Measurements from ENCODE around the gene TOP3B.

The TOP3B gene

GRCh38 chr22:21978564-21979386 lies 3.8 kb downstream of the TOP3B start:
- Histone ChIP-seq H3K4me3 (ENCODE audit: low read length in 2 of 2) (no peak overlapping the region), H3K9ac (ENCODE audit: low read depth in 1 of 2, low read length in 2 of 2) (no peak overlapping the region), H3K36me3 (ENCODE audit: control insufficient read depth in 2 of 2, insufficient read depth in 2 of 2, low read length in 2 of 2) (peaks cover 16 to 25% of the 10 kb centered on the region in 2 donors), H3K9me3 (ENCODE audit: control insufficient read depth in 2 of 2, low read length in 2 of 2) (no peaks in the 10 kb centered on the region), H3K4me1 (ENCODE audit: control insufficient read depth in 2 of 2, insufficient read depth in 2 of 2, low read length in 2 of 2) (peaks cover 5 to 9% of the 10 kb centered on the region in 2 donors), H3K27ac (ENCODE audit: low read depth in 2 of 2, low read length in 2 of 2) (no peak overlapping the region), H3K27me3 (ENCODE audit: control insufficient read depth in 2 of 2, insufficient read depth in 2 of 2, low read length in 2 of 2) (no peaks in the 10 kb centered on the region)

DNA sequence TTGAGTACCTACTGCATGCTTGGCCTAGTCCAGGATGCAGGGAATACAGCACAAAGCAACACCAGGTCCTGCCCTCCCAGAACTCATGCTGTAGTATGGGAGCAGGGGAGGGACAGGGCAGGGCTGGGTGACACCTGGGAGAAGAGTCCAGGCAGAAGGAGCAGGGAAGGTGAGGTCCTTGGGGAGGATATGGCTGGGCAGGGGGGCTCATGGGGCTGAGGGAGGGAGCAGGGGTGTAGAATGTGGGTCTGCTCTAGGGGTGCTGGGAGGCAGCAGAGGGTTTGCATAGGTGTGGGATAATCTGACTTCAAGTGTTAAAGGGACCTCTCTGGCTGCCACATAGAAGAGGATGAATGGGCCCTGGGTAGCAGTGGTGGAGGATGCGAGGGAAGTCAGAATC lies 4.8 kb downstream of the TOP3B start:
- H3K9ac ChIP-seq (ENCODE audit: low read depth in 1 of 2, low read length in 2 of 2): no peak overlapping the region
- peaks cover 5 to 9% of the 10 kb centered on the region in 2 donors for H3K4me1 ChIP-seq (ENCODE audit: control insufficient read depth in 2 of 2, insufficient read depth in 2 of 2, low read length in 2 of 2)
- H3K4me3 ChIP-seq (ENCODE audit: low read length in 2 of 2): no peak overlapping the region
- no peaks in the 10 kb centered on the region for H3K27me3 ChIP-seq (ENCODE audit: control insufficient read depth in 2 of 2, insufficient read depth in 2 of 2, low read length in 2 of 2)
- H3K36me3 ChIP-seq (ENCODE audit: control insufficient read depth in 2 of 2, insufficient read depth in 2 of 2, low read length in 2 of 2): peaks cover 25 to 32% of the 10 kb centered on the region in 2 donors
- H3K27ac ChIP-seq (ENCODE audit: low read depth in 2 of 2, low read length in 2 of 2): no peak overlapping the region
- H3K9me3 ChIP-seq (ENCODE audit: control insufficient read depth in 2 of 2, low read length in 2 of 2): no peaks in the 10 kb centered on the region

DNA sequence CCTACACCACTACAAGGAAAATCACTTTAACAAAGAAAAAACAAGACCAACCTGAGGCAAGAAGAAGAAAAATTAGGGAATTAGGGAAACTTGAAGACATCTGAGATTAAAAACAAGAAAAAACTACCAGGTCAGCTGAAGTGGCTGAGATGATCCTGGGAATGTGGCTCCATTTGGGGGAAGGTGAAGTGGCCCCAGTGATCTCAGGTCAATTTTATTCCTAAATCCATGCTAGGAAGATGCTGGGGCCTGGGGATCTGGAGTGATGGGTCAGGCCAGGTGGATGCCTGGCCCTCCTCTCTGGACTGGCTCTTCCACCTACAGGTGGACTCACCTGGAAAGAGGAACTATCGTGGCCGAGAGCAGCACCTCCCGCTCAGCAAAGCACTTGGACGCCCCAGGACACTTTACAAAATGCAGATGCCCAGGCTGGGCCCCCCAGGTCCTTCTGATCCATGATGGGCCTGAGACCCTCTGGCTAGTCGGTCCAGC lies 6.7 kb downstream of the TOP3B start:
- H3K27ac ChIP-seq (ENCODE audit: low read depth in 2 of 2, low read length in 2 of 2): no peak overlapping the region
- no peak overlapping the region for H3K9ac ChIP-seq (ENCODE audit: low read depth in 1 of 2, low read length in 2 of 2)
- H3K27me3 ChIP-seq (ENCODE audit: control insufficient read depth in 2 of 2, insufficient read depth in 2 of 2, low read length in 2 of 2): no peaks in the 10 kb centered on the region
- no peaks in the 10 kb centered on the region for H3K4me1 ChIP-seq (ENCODE audit: control insufficient read depth in 2 of 2, insufficient read depth in 2 of 2, low read length in 2 of 2)
- H3K4me3 ChIP-seq (ENCODE audit: low read length in 2 of 2): no peak overlapping the region
- H3K36me3 ChIP-seq (ENCODE audit: control insufficient read depth in 2 of 2, insufficient read depth in 2 of 2, low read length in 2 of 2): peaks cover 36 to 51% of the 10 kb centered on the region in 2 donors
- no peaks in the 10 kb centered on the region for H3K9me3 ChIP-seq (ENCODE audit: control insufficient read depth in 2 of 2, low read length in 2 of 2)

DNA sequence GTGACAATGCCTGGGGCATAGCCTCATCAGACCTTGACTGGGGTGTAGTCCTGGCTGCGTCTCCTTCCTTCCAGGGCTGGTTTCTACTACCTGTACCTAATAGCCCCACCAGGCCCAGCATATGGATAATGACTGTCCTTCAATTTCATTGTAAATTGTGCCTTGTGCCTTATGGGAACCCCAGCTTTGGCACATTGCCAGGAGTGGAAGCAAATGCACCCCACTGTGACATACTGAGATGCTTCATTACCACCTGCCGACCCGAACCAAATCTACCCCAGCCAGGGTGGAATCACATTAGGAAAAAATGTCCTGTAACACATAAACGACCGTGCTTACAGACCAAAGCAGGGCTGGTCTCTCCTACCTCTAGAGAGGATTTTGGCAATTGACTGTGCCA lies 7.3 kb downstream of the TOP3B start:
- H3K27me3 ChIP-seq (ENCODE audit: control insufficient read depth in 2 of 2, insufficient read depth in 2 of 2, low read length in 2 of 2): no peaks in the 10 kb centered on the region
- no peak overlapping the region for H3K4me3 ChIP-seq (ENCODE audit: low read length in 2 of 2)
- H3K9ac ChIP-seq (ENCODE audit: low read depth in 1 of 2, low read length in 2 of 2): no peak overlapping the region
- H3K27ac ChIP-seq (ENCODE audit: low read depth in 2 of 2, low read length in 2 of 2): no peak overlapping the region
- H3K9me3 ChIP-seq (ENCODE audit: control insufficient read depth in 2 of 2, low read length in 2 of 2): no peaks in the 10 kb centered on the region
- peaks cover 42 to 51% of the 10 kb centered on the region in 2 donors for H3K36me3 ChIP-seq (ENCODE audit: control insufficient read depth in 2 of 2, insufficient read depth in 2 of 2, low read length in 2 of 2)
- H3K4me1 ChIP-seq (ENCODE audit: control insufficient read depth in 2 of 2, insufficient read depth in 2 of 2, low read length in 2 of 2): no peaks in the 10 kb centered on the region

- no peak overlapping the region for H3K4me3 ChIP-seq (ENCODE audit: low read length in 2 of 2)
- no peaks in the 10 kb centered on the region for H3K27me3 ChIP-seq (ENCODE audit: control insufficient read depth in 2 of 2, insufficient read depth in 2 of 2, low read length in 2 of 2)
- H3K4me1 ChIP-seq (ENCODE audit: control insufficient read depth in 2 of 2, insufficient read depth in 2 of 2, low read length in 2 of 2): no peaks in the 10 kb centered on the region
- no peak overlapping the region for H3K9ac ChIP-seq (ENCODE audit: low read depth in 1 of 2, low read length in 2 of 2)
- H3K9me3 ChIP-seq (ENCODE audit: control insufficient read depth in 2 of 2, low read length in 2 of 2): no peaks in the 10 kb centered on the region
- H3K27ac ChIP-seq (ENCODE audit: low read depth in 2 of 2, low read length in 2 of 2): no peak overlapping the region
- peaks cover 47 to 58% of the 10 kb centered on the region in 2 donors for H3K36me3 ChIP-seq (ENCODE audit: control insufficient read depth in 2 of 2, insufficient read depth in 2 of 2, low read length in 2 of 2)
Measured at GRCh38 chr22:21974058-21974649, 8.4 kb downstream of the TOP3B start.

GRCh38 chr22:21972806-21973205 lies 9.8 kb downstream of the TOP3B start:
- Histone ChIP-seq H3K27ac (ENCODE audit: low read depth in 2 of 2, low read length in 2 of 2) (no peak overlapping the region), H3K4me3 (ENCODE audit: low read length in 2 of 2) (no peak overlapping the region), H3K27me3 (ENCODE audit: control insufficient read depth in 2 of 2, insufficient read depth in 2 of 2, low read length in 2 of 2) (no peaks in the 10 kb centered on the region), H3K36me3 (ENCODE audit: control insufficient read depth in 2 of 2, insufficient read depth in 2 of 2, low read length in 2 of 2) (peaks cover 48 to 66% of the 10 kb centered on the region in 2 donors), H3K4me1 (ENCODE audit: control insufficient read depth in 2 of 2, insufficient read depth in 2 of 2, low read length in 2 of 2) (no peaks in the 10 kb centered on the region), H3K9ac (ENCODE audit: low read depth in 1 of 2, low read length in 2 of 2) (no peak overlapping the region), H3K9me3 (ENCODE audit: control insufficient read depth in 2 of 2, low read length in 2 of 2) (no peaks in the 10 kb centered on the region)

DNA sequence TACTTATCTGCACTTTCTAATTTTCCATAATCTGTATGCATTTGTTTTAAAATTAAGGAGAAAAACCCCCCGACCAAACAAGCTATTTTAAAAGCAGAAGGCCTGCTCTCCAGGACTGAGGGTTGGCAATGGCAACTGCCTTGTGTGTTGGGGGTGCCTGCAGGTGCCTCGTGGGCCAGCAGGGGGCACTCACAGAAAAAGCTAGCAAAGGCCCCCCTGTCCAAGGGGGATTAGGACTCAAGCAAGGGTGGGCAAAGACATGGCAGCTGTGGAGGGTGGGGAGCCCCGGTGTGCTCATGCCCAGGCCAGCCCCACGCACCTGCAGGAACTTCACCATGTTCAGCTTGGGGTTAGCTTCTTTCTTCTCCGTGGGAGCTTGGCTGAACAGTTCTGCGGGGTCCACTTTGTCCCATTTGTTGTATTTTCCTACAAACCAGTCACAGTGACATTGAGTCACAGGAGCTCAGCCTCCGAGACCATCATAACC lies 10.3 kb downstream of the TOP3B start:
- Histone ChIP-seq H3K9me3 (ENCODE audit: control insufficient read depth in 2 of 2, low read length in 2 of 2) (no peaks in the 10 kb centered on the region), H3K36me3 (ENCODE audit: control insufficient read depth in 2 of 2, insufficient read depth in 2 of 2, low read length in 2 of 2) (peaks cover 53 to 71% of the 10 kb centered on the region in 2 donors), H3K4me1 (ENCODE audit: control insufficient read depth in 2 of 2, insufficient read depth in 2 of 2, low read length in 2 of 2) (no peaks in the 10 kb centered on the region), H3K4me3 (ENCODE audit: low read length in 2 of 2) (no peak overlapping the region), H3K27ac (ENCODE audit: low read depth in 2 of 2, low read length in 2 of 2) (no peak overlapping the region), H3K9ac (ENCODE audit: low read depth in 1 of 2, low read length in 2 of 2) (no peak overlapping the region), H3K27me3 (ENCODE audit: control insufficient read depth in 2 of 2, insufficient read depth in 2 of 2, low read length in 2 of 2) (no peaks in the 10 kb centered on the region)

GRCh38 chr22:21971858-21972275 lies 10.7 kb downstream of the TOP3B start:
- Histone ChIP-seq H3K27ac (ENCODE audit: low read depth in 2 of 2, low read length in 2 of 2) (no peak overlapping the region), H3K27me3 (ENCODE audit: control insufficient read depth in 2 of 2, insufficient read depth in 2 of 2, low read length in 2 of 2) (no peaks in the 10 kb centered on the region), H3K9me3 (ENCODE audit: control insufficient read depth in 2 of 2, low read length in 2 of 2) (no peaks in the 10 kb centered on the region), H3K9ac (ENCODE audit: low read depth in 1 of 2, low read length in 2 of 2) (no peak overlapping the region), H3K4me1 (ENCODE audit: control insufficient read depth in 2 of 2, insufficient read depth in 2 of 2, low read length in 2 of 2) (no peaks in the 10 kb centered on the region), H3K4me3 (ENCODE audit: low read length in 2 of 2) (no peak overlapping the region), H3K36me3 (ENCODE audit: control insufficient read depth in 2 of 2, insufficient read depth in 2 of 2, low read length in 2 of 2) (peaks cover 57 to 76% of the 10 kb centered on the region in 2 donors)

DNA sequence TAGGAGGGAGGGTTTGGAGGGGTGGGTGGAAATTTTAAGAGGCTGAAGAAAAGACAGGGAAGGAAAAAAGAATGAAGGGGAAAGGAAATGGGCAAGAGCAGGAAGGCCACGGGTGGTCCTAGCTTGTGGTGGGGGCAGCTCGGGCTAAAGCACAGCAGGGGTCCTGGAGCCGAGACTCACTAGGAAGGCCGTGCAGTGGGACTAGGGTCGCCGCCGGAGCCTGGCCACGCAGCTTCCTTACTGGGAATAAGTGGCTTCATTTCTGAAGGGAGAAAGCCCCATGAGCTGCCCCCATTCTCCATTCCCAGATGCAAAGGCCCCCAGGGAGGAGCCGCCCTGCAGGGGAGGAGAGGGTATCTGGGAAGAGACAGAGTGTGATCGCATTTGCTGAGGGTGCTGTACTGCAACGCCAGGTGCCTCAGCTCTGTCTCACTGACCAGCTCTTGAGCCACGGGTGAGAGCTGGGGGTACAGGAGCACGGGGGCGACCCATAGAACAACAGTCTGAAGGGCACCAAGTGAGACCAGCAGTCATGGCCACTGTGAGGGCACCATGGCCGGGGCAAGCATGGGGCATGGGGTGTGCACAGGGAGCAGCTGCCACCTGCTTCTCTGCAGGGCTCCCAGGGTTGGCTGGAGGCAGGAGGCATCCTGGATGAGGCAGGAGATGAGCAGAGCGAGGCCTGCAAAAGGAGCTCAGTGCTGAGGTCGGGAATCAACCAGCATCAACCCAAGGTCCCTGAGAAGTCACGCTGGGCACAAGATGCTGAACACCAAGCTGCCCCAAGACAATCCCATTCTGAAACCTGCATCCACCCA lies 11.6 kb downstream of the TOP3B start:
- Histone ChIP-seq H3K9ac (ENCODE audit: low read depth in 1 of 2, low read length in 2 of 2) (no peak overlapping the region), H3K9me3 (ENCODE audit: control insufficient read depth in 2 of 2, low read length in 2 of 2) (no peaks in the 10 kb centered on the region), H3K4me1 (ENCODE audit: control insufficient read depth in 2 of 2, insufficient read depth in 2 of 2, low read length in 2 of 2) (no peaks in the 10 kb centered on the region), H3K27ac (ENCODE audit: low read depth in 2 of 2, low read length in 2 of 2) (no peak overlapping the region), H3K4me3 (ENCODE audit: low read length in 2 of 2) (no peak overlapping the region), H3K27me3 (ENCODE audit: control insufficient read depth in 2 of 2, insufficient read depth in 2 of 2, low read length in 2 of 2) (no peaks in the 10 kb centered on the region), H3K36me3 (ENCODE audit: control insufficient read depth in 2 of 2, insufficient read depth in 2 of 2, low read length in 2 of 2) (peaks cover 65 to 81% of the 10 kb centered on the region in 2 donors)
